Measurements from ENCODE around the gene TAPT1. TPM values are rescaled to one million over a fixed set of nuclear protein-coding genes. Genes with fewer than 3 reads are reported as not detected.
A peak's percentile ranks its signal among the peaks of the same experiment; 100 is the strongest.

TAPT1 gene
- total and polyA plus RNA-seq, 8 donors: 7.3 to 27.7 (median 19.2) TPM

- no peak for TF ChIP-seq CTCF (IDR thresholded peaks at IDR 0.05)
- ATAC-seq (peak in 3 of 4 donors; percentile 77 to 80 (median 77)), FAIRE-seq (no peak), DNase-seq (peak in 1 of 6 donors; percentile 20)
- H3K27me3 ChIP-seq: no peaks in the 10 kb centered on the region
- peaks cover 0 to 7% (median 0%) of the 10 kb centered on the region in 3 donors for H3K4me1 ChIP-seq
- H3K27ac ChIP-seq: no peak overlapping the region
- no peaks in the 10 kb centered on the region for H3K36me3 ChIP-seq
- WGBS, 2 donors: 74 to 85% methylated on average over 6 of the region's 6 CpGs
- no peaks in the 10 kb centered on the region for H3K9me3 ChIP-seq
- H3K4me3 ChIP-seq: no peak overlapping the region
- intact Hi-C loops (cut with DNase I): loop anchor here in 1 of 3 donors (10.0 kb wide), 1 partner anchor 226 kb away; no protein-coding TSS in a partner anchor
Measured at GRCh38 chr4:16250661-16251365, 24.5 kb upstream of the TAPT1 start.

DNA sequence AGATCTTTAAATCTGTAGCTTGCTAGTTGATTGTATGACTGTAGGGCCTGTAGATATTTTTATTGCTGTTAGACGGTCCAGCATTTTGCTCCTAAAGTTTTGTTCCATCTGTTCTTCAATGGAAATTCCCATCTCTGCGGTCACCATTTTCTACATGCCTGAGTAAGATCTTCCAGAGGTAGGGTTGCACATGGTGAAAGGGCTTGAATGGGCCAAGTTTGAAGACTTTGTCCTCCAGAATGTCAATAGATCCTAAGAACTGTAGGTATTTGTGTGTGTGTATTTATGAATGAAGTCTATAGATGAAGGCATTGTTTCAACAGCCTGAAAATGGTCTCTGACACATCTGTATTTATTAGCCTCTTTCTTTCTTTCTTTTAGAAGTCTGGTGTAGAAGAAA, 22.3 kb upstream of the TAPT1 start:
- ATAC-seq (no peak), DNase-seq (no peak), FAIRE-seq (no peak)
- H3K27ac ChIP-seq: no peak overlapping the region
- no peaks in the 10 kb centered on the region for H3K36me3 ChIP-seq
- H3K27me3 ChIP-seq: no peaks in the 10 kb centered on the region
- intact Hi-C loops (cut with DNase I): no loop called here
- no peak for TF ChIP-seq CTCF (IDR thresholded peaks at IDR 0.05)
- WGBS, 2 donors: 97% methylated on average over 2 of the region's 2 CpGs
- H3K4me1 ChIP-seq: peaks cover 0 to 7% (median 0%) of the 10 kb centered on the region in 3 donors
- H3K4me3 ChIP-seq: no peak overlapping the region
- H3K9me3 ChIP-seq: no peaks in the 10 kb centered on the region

- Histone ChIP-seq H3K9me3 (no peaks in the 10 kb centered on the region), H3K36me3 (peaks cover 0 to 5% (median 0%) of the 10 kb centered on the region in 3 donors), H3K4me3 (no peak overlapping the region), H3K27ac (no peak overlapping the region), H3K27me3 (no peaks in the 10 kb centered on the region), H3K4me1 (no peaks in the 10 kb centered on the region)
- FAIRE-seq (no peak), DNase-seq (no peak), ATAC-seq (no peak)
- no peak for TF ChIP-seq CTCF (IDR thresholded peaks at IDR 0.05)
- WGBS, 2 donors: 78 to 95% methylated on average over 1 of the region's 1 CpG
- intact Hi-C loops (cut with DNase I): no loop called here
Measured at GRCh38 chr4:16245241-16245640, 19.0 kb upstream of the TAPT1 start.

GRCh38 chr4:16243285-16243684, 17.0 kb upstream of the TAPT1 start:
- no peaks in the 10 kb centered on the region for H3K27me3 ChIP-seq
- no peak overlapping the region for H3K27ac ChIP-seq
- 83 to 89% methylated on average over 4 of the region's 4 CpGs for WGBS, 2 donors
- intact Hi-C loops (cut with DNase I): no loop called here
- ATAC-seq (no peak), FAIRE-seq (no peak), DNase-seq (no peak)
- no peaks in the 10 kb centered on the region for H3K9me3 ChIP-seq
- H3K4me1 ChIP-seq: no peaks in the 10 kb centered on the region
- H3K4me3 ChIP-seq: no peak overlapping the region
- H3K36me3 ChIP-seq: peaks cover 0 to 5% (median 0%) of the 10 kb centered on the region in 3 donors
- TF ChIP-seq CTCF (IDR thresholded peaks at IDR 0.05): no peak

- no peak overlapping the region for H3K4me3 ChIP-seq
- H3K27ac ChIP-seq: no peak overlapping the region
- H3K27me3 ChIP-seq: no peaks in the 10 kb centered on the region
- no peaks in the 10 kb centered on the region for H3K4me1 ChIP-seq
- H3K9me3 ChIP-seq: no peaks in the 10 kb centered on the region
- DNase-seq (no peak), ATAC-seq (no peak), FAIRE-seq (no peak)
- intact Hi-C loops (cut with DNase I): no loop called here
- H3K36me3 ChIP-seq: peaks cover 0 to 5% (median 0%) of the 10 kb centered on the region in 3 donors
- no peak for TF ChIP-seq CTCF (IDR thresholded peaks at IDR 0.05)
Measured at GRCh38 chr4:16240300-16240699, 14.0 kb upstream of the TAPT1 start.

Measured in pancreas (tissue), 10 donors.